GM12878 (cell line): Measurements from ENCODE around the gene DCAF6. TPM values are rescaled to one million over a fixed set of nuclear protein-coding genes. Genes with fewer than 3 reads are reported as not detected.
A peak's percentile ranks its signal among the peaks of the same experiment; 100 is the strongest.

ENCODE experiments used
- ATAC-seq: fragments of 200-7000 bp; cut with Tn5 transposase; 3 replicates; pipeline ENCODE4 v1.9.1; 2020; ENCODE audit warnings: mild to moderate bottlenecking, moderate library complexity
- BruUV-seq: library from RNA; stranded (reverse); fragments of 400-500 nt; replicated peaks from 2 replicates; lab custom pipeline; 2021; lab: Mats Ljungman, UMichigan
- CTCF ChIA-PET: fragments of 300-600 bp; sonication (Branson Sonifier 250); formaldehyde crosslinking; extraction: SDS; loops from one replicate; lab custom pipeline; 2021; ENCODE audit warnings: inconsistent platforms; lab: Yijun Ruan, JAX
- POLR2A ChIA-PET: fragments of 350-600 bp; formaldehyde crosslinking; extraction: SDS; loops from one replicate; lab custom pipeline; 2021; ENCODE audit warnings: inconsistent platforms; lab: Charles Lee
- RAD21 ChIA-PET: fragments of 300-600 bp; sonication (Branson Sonifier 250); formaldehyde crosslinking; loops from one replicate; lab custom pipeline; 2023; ENCODE audit warnings: antibody characterized with exemption; ENCODE audit not compliant: unreplicated experiment; lab: Charles Lee
- SMC1A ChIA-PET: fragments of 300-600 bp; sonication (Branson Sonifier 250); formaldehyde crosslinking; loops from one replicate; lab custom pipeline; 2023; ENCODE audit not compliant: unreplicated experiment, uncharacterized antibody; lab: Charles Lee
- DNase-seq: peaks from one replicate; pipeline ENCODE4 v3.0.0-alpha.2; 2011; ENCODE audit warnings: low read depth, low spot score
- FAIRE-seq: peaks from 3 replicates; lab custom pipeline; 2011; peaks lifted over from hg19 to GRCh38; lab: Jason Lieb, UNC
- H2AFZ ChIP-seq: 2 replicates; pipeline ENCODE4 v1.6.0; 2011; ENCODE audit warnings: low read depth, low read length, control low read depth; ENCODE audit not compliant: control insufficient read depth
- H3K27ac ChIP-seq: 2 replicates; pipeline ENCODE4 v1.5.1; 2011; ENCODE audit warnings: control low read depth; ENCODE audit not compliant: control insufficient read depth, insufficient read depth
- H3K27me3 ChIP-seq, 2 experiments: replicated peaks in 1 of 2; 2 replicates each; pipeline versions ENCODE4 v1.6.0 to v1.6.1; 2011; ENCODE audit warnings: low read length in 1 of 2; ENCODE audit not compliant: control insufficient read depth in 2 of 2, insufficient read depth in 2 of 2
- H3K36me3 ChIP-seq, 2 experiments: 2 replicates each; pipeline ENCODE4 v1.5.1; 2011; ENCODE audit warnings: low read length in 1 of 2; ENCODE audit not compliant: control insufficient read depth in 2 of 2, insufficient read depth in 2 of 2
- H3K4me1 ChIP-seq: 2 replicates; pipeline ENCODE4 v1.6.1; 2011; ENCODE audit warnings: mild to moderate bottlenecking, low read length, moderate library complexity, mixed read lengths; ENCODE audit not compliant: control insufficient read depth, insufficient read depth
- H3K4me2 ChIP-seq: 2 replicates; pipeline ENCODE4 v1.6.0; 2011; ENCODE audit warnings: control low read depth; ENCODE audit not compliant: control insufficient read depth, insufficient read depth
- H3K4me3 ChIP-seq: fragments of 200-600 bp; sonication (generic); 2 replicates; pipeline ENCODE4 v1.5.1; 2016
- H3K79me2 ChIP-seq: 2 replicates; pipeline ENCODE4 v1.6.0; 2011; ENCODE audit warnings: low read length; ENCODE audit not compliant: control insufficient read depth, insufficient read depth
- H3K9ac ChIP-seq: 2 replicates; pipeline ENCODE4 v1.8.0; 2011; ENCODE audit warnings: low read length, control low read depth, mixed read lengths; ENCODE audit not compliant: control insufficient read depth, insufficient read depth
- H3K9me3 ChIP-seq: replicated peaks from 3 replicates; pipeline ENCODE4 v1.5.1; 2011; ENCODE audit warnings: mild to moderate bottlenecking, low read length; ENCODE audit not compliant: control insufficient read depth, insufficient read depth
- H4K20me1 ChIP-seq: 2 replicates; pipeline ENCODE4 v1.6.0; 2011; ENCODE audit not compliant: control insufficient read depth, insufficient read depth
- CBFB ChIP-seq: IDR thresholded peaks from 2 replicates; pipeline ENCODE4 v1.6.1; 2016; ENCODE audit warnings: antibody characterized with exemption, low read depth
- CHD1 ChIP-seq: IDR thresholded peaks from 2 replicates; pipeline ENCODE4 v1.6.1; 2012; ENCODE audit warnings: low read depth, low read length, improper control_type of control experiment
- CREM ChIP-seq: IDR thresholded peaks from 2 replicates; pipeline ENCODE4 v1.6.1; 2014; ENCODE audit warnings: antibody characterized with exemption, low read depth
- EP300 ChIP-seq, 2 experiments: fragments of 150-350 bp in 1 of 2; IDR thresholded peaks; 2 replicates each; pipeline ENCODE4 v1.6.1; 2011 to 2012; ENCODE audit warnings: low read depth in 2 of 2, low read length in 2 of 2, borderline replicate concordance in 1 of 2, improper control_type of control experiment in 1 of 2, inconsistent platforms in 1 of 2; ENCODE audit not compliant: control insufficient read depth in 1 of 2
- EZH2 ChIP-seq: IDR thresholded peaks from 2 replicates; pipeline ENCODE4 v1.6.1; 2012; ENCODE audit warnings: low read depth, mild to moderate bottlenecking, control low read depth, inconsistent platforms, low read length, borderline replicate concordance; ENCODE audit not compliant: control insufficient read depth
- HDAC2 ChIP-seq: fragments of 200-600 bp; sonication (generic); IDR thresholded peaks from 2 replicates; pipeline ENCODE4 v1.6.1; 2017
- MEF2B ChIP-seq: fragments of 450-650 bp; IDR thresholded peaks from 2 replicates; pipeline ENCODE4 v1.6.1; 2018; ENCODE audit warnings: mild to moderate bottlenecking, moderate library complexity; ENCODE audit not compliant: partially characterized antibody, poor library complexity, severe bottlenecking
- MYC ChIP-seq: IDR thresholded peaks from 2 replicates; pipeline ENCODE4 v1.6.1; 2011; ENCODE audit warnings: mild to moderate bottlenecking, low read length, moderate library complexity, inconsistent platforms; ENCODE audit not compliant: insufficient read depth, insufficient replicate concordance, insufficient read length, severe bottlenecking
- NR2F1 ChIP-seq: fragments of 450-650 bp; conservative IDR thresholded peaks from 2 replicates; pipeline ENCODE4 v1.6.1; 2017; ENCODE audit warnings: mild to moderate bottlenecking
- POU2F2 ChIP-seq: IDR thresholded peaks from 3 replicates; pipeline ENCODE4 v1.6.1; 2011; ENCODE audit warnings: low read depth, mild to moderate bottlenecking, low read length, borderline replicate concordance
- RBBP5 ChIP-seq: fragments of 200-600 bp; sonication (generic); conservative IDR thresholded peaks from 2 replicates; pipeline ENCODE4 v1.6.1; 2016
- SIN3A ChIP-seq: IDR thresholded peaks from 2 replicates; pipeline ENCODE4 v1.6.1; 2012; ENCODE audit warnings: low read depth, low read length, improper control_type of control experiment
- STAT1 ChIP-seq: fragments of 450-650 bp; conservative IDR thresholded peaks from 2 replicates; pipeline ENCODE4 v1.6.1; 2014; ENCODE audit warnings: antibody characterized with exemption, mild to moderate bottlenecking
- ZNF622 ChIP-seq: fragments of 450-650 bp; IDR thresholded peaks from 2 replicates; pipeline ENCODE4 v1.6.1; 2017; ENCODE audit warnings: mild to moderate bottlenecking, inconsistent platforms
- WGBS: methylation state at CpG from one replicate; pipeline ENCODE4 v1.1.6; 2016; ENCODE audit warnings: low lambda C conversion rate; ENCODE audit not compliant: insufficient replicate concordance, insufficient coverage; ENCODE audit errors: missing lambda C conversion rate; 5-methylcytosine and 5-hydroxymethylcytosine counted together
- in situ Hi-C: fragments of 300-500 bp; cut with MboI; formaldehyde crosslinking; loops from 9 replicates; pipeline ENCODE4 v1.14.3; 2018; ENCODE audit warnings: mixed read lengths
- intact Hi-C: fragments of 100-400 bp; cut with micrococcal nuclease; formaldehyde crosslinking; loops from one replicate; pipeline ENCODE4 v1.14.2; 2022; ENCODE audit not compliant: unreplicated experiment
- polyA plus RNA-seq, 11 experiments: library from polyadenylated mRNA; depleted of rRNA in 4 of 11; unstranded in 6 of 11; stranded (reverse) in 5 of 11; fragments of >200 nt; fragmentation: Nextera tagmentation in 4 of 11; fragmentation: Illumina TruSeq in 1 of 11; extraction: Ambion mirVana in 4 of 11; extraction: Trizol in 1 of 11; gene quantifications; 1 replicate in 1 of 11; 2 replicates in 10 of 11; pipeline versions ENCODE4 v1.2.1 to v1.2.3, GENCODE V29; 2011 to 2016; ENCODE audit warnings: inconsistent platforms in 2 of 11, missing spikeins in 2 of 11, low read depth in 1 of 11
- total RNA-seq, 4 experiments: library from RNA; depleted of rRNA in 3 of 4; stranded (reverse); fragments of >200 nt in 3 of 4; fragmentation: Illumina TruSeq in 1 of 4; extraction: Trizol in 1 of 4; gene quantifications; 2 replicates each; pipeline versions ENCODE4 v1.2.1 to v1.2.3, GENCODE V29; 2013 to 2021
- TF ChIP-seq, protein P1 (sequence below): IDR thresholded peaks from 2 replicates; pipeline ENCODE4 v1.6.1; 2012; ENCODE audit warnings: low read length, inconsistent platforms
- TF ChIP-seq, protein P2 (sequence below): fragments of 450-650 bp; IDR thresholded peaks from 2 replicates; pipeline ENCODE4 v1.6.1; 2016; ENCODE audit warnings: mild to moderate bottlenecking, moderate library complexity, borderline replicate concordance

Gene DCAF6
- total and polyA plus RNA-seq, 10 of the 15 experiments (the other 5 are each of a cell fraction or from before 2014, with no cell fraction given), result 11.4 to 62.7 (median 33.0) TPM

GRCh38 chr1:167936930-167937708 is 636 bp downstream of the DCAF6 start, which contains the start of gene MPC2:
MPC2 (minus strand) TSS chr1:167937072; CDS start chr1:167935841, 1,231 bp downstream.
- Histone ChIP-seq H3K79me2 (peaks cover 84% of the 10 kb centered on the region), H3K36me3 (no peaks in the 10 kb centered on the region; a peak in 1 of 4 replicates), H3K9me3 (no peaks in the 10 kb centered on the region), H2AFZ (peak within 1 kb of the TSS; percentile 99), H3K4me1 (no peaks in the 10 kb centered on the region), H3K27ac (peak within 1 kb of the TSS; percentile 99), H3K4me2 (peak within 1 kb of the TSS; percentile 76), H3K27me3 (no peaks in the 10 kb centered on the region), H4K20me1 (no peaks in the 10 kb centered on the region), H3K4me3 (peak within 1 kb of the TSS; percentile 95), H3K9ac (peak within 1 kb of the TSS; percentile 96)
- intact Hi-C loops, result loop anchor here (2.0 to 10.0 kb wide), 4 partner anchors 135 to 332 kb away; partner anchors contain the start of gene TIPRL
- in situ Hi-C loops, result loop anchor here (5.0 kb wide), 1 partner anchor 220 kb away; no protein-coding TSS in a partner anchor
- FAIRE-seq, result no peak
- POLR2A ChIA-PET, result interaction anchor here (0.6 to 2.5 kb wide), 6 partner anchors 9 to 223 kb away, joined by 3 to 20 read pairs (median 4); no protein-coding TSS in a partner anchor
- SMC1A ChIA-PET, result interaction anchor here (0.8 to 1.7 kb wide), 9 partner anchors 10 to 219 kb away, joined by 3 to 9 read pairs (median 4); partner anchors contain the start of gene ADCY10
- RAD21 ChIA-PET, result interaction anchor here (0.7 to 2.3 kb wide), 7 partner anchors 9 to 289 kb away, joined by 3 to 12 read pairs (median 4); partner anchors contain the start of gene SFT2D2
- ATAC-seq, result peak; percentile 30
- CTCF ChIA-PET, result interaction anchor here (0.8 to 2.1 kb wide), 3 partner anchors 13 to 148 kb away, joined by 3 to 8 read pairs (median 4); no protein-coding TSS in a partner anchor
- WGBS, result under 1% methylated on average over 48 of the region's 51 CpGs
- BruUV-seq, result TSS peak; percentile 68
- no peak for DNase-seq
- TF ChIP-seq EZH2, result no peak
- TF ChIP-seq RBBP5, result no peak
- TF ChIP-seq ZNF622, result no peak
- TF ChIP-seq, protein P1, sequence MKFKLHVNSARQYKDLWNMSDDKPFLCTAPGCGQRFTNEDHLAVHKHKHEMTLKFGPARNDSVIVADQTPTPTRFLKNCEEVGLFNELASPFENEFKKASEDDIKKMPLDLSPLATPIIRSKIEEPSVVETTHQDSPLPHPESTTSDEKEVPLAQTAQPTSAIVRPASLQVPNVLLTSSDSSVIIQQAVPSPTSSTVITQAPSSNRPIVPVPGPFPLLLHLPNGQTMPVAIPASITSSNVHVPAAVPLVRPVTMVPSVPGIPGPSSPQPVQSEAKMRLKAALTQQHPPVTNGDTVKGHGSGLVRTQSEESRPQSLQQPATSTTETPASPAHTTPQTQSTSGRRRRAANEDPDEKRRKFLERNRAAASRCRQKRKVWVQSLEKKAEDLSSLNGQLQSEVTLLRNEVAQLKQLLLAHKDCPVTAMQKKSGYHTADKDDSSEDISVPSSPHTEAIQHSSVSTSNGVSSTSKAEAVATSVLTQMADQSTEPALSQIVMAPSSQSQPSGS, result no peak
- TF ChIP-seq CHD1, result no peak
- no peak for TF ChIP-seq MEF2B
- TF ChIP-seq POU2F2, result 0 out of 3 replicates have a peak, but pooled peaks have one; percentile 4
- TF ChIP-seq SIN3A, result no peak
- no peak for TF ChIP-seq EP300 (IDR thresholded peaks at IDR 0.05; ENCODE audit: borderline replicate concordance in 1 of 2, control insufficient read depth in 1 of 2, low read depth in 2 of 2, low read length in 2 of 2)
- no peak for TF ChIP-seq MYC
- TF ChIP-seq CBFB, result no peak
- no peak for TF ChIP-seq HDAC2
- TF ChIP-seq CREM, result 0 out of 2 replicates have a peak, but pooled peaks have one; percentile 15
- TF ChIP-seq NR2F1, result no peak
- TF ChIP-seq STAT1, result no peak; the same call in 1 of the 2 replicates
- TF ChIP-seq, protein P2, sequence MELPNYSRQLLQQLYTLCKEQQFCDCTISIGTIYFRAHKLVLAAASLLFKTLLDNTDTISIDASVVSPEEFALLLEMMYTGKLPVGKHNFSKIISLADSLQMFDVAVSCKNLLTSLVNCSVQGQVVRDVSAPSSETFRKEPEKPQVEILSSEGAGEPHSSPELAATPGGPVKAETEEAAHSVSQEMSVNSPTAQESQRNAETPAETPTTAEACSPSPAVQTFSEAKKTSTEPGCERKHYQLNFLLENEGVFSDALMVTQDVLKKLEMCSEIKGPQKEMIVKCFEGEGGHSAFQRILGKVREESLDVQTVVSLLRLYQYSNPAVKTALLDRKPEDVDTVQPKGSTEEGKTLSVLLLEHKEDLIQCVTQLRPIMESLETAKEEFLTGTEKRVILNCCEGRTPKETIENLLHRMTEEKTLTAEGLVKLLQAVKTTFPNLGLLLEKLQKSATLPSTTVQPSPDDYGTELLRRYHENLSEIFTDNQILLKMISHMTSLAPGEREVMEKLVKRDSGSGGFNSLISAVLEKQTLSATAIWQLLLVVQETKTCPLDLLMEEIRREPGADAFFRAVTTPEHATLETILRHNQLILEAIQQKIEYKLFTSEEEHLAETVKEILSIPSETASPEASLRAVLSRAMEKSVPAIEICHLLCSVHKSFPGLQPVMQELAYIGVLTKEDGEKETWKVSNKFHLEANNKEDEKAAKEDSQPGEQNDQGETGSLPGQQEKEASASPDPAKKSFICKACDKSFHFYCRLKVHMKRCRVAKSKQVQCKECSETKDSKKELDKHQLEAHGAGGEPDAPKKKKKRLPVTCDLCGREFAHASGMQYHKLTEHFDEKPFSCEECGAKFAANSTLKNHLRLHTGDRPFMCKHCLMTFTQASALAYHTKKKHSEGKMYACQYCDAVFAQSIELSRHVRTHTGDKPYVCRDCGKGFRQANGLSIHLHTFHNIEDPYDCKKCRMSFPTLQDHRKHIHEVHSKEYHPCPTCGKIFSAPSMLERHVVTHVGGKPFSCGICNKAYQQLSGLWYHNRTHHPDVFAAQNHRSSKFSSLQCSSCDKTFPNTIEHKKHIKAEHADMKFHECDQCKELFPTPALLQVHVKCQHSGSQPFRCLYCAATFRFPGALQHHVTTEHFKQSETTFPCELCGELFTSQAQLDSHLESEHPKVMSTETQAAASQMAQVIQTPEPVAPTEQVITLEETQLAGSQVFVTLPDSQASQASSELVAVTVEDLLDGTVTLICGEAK, result no peak; the same call in 1 of the 2 replicates
